HG03378 (cell line): Measurements from ENCODE around the gene KLHL12.

Experiments
- ATAC-seq: cut with Tn5 transposase; IDR thresholded peaks from one replicate; pipeline ENCODE4 v1.9.1; 2021; ENCODE audit warnings: mild to moderate bottlenecking, moderate library complexity; ENCODE audit not compliant: unreplicated experiment

The KLHL12 gene

DNA sequence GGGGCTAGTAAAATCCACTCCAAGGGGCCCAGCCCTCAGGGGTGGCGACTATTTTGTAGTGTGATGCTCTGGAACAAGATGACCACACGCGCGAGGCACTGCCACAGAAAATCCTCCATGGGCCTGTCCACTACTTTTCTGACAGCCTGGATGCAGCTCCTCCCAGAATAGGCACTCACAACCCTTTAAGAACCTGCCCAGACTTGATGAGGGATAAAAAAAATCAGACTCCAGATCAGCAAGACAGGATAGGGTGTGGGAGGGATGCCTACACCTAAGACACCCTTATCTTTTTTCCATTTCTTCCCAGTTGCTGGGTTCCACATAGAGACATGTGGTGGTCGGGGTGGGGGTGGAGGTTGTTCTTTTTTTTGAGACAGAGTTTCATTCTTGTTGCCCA, 82.8 kb downstream of the KLHL12 start:
- no peak for ATAC-seq

DNA sequence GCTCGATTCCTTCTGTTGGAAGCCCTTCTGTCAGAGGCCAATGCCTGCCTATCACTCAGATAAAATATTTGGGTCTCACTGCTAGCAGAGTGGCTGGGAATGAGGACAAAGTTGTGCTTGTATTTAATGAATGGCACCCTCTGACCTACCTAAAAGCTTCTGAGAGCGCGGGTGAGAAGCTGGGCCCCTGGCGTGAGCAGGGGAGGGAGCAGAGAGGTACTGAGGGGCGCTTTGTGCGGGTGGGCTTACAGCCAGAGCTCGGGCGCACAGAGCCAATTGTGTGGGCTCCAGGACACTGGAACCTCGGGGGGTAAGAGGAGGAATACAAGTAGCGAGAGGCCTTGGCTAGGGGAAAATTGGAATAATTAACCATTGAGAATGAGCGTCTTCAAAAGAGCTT, 84.0 kb downstream of the KLHL12 start:
- no peak for ATAC-seq
